Fibroblast of lung (primary cell): ENCODE measurements around the gene CPNE4.

Experiments
- CTCF ChIP-seq, 2 donors: IDR thresholded peaks in 1 of 2; conservative IDR thresholded peaks in 1 of 2; 1 replicate in 1 of 2; 2 replicates in 1 of 2; pipeline ENCODE4 v1.5.1; 2011 to 2012; ENCODE audit warnings: low read length in 2 of 2, control low read depth in 1 of 2, inconsistent platforms in 1 of 2, low read depth in 1 of 2, mild to moderate bottlenecking in 1 of 2
- EZH2 ChIP-seq: IDR thresholded peaks from 2 replicates; pipeline ENCODE4 v1.5.1; 2012; ENCODE audit warnings: low read length, control low read depth, mild to moderate bottlenecking; ENCODE audit errors: missing control alignments

- TF ChIP-seq CTCF (conservative IDR thresholded peaks at IDR 0.05 in 1 of 2, IDR thresholded peaks at IDR 0.05 in 1 of 2; ENCODE audit: low read depth in 1 of 2, low read length in 2 of 2) (no peak), EZH2 (no peak)
These were observed 11.9 kb downstream of the CPNE4 start for GRCh38 chr3:132022914-132023313.
